Muscle of arm (tissue), 12 donors: ENCODE measurements around the gene TBCCD1. TPM values are rescaled to one million over a fixed set of nuclear protein-coding genes. Genes with fewer than 3 reads are reported as not detected.
"Not testable (repeated sequence)": the region's sequence is repeated elsewhere in the genome, so short reads cannot be mapped to it uniquely, and the experiment has no call there.

ENCODE experiments used
- DNase-seq: peaks from one replicate; pipeline ENCODE4 v3.0.0-alpha.2; 2013
- polyA plus RNA-seq, 12 donors: library from polyadenylated mRNA; unstranded; fragments of 120-200 nt; gene quantifications; one replicate each; pipeline ENCODE4 v1.2.1, GENCODE V29; 2013; ENCODE audit not compliant: insufficient read length in 12 of 12

Gene TBCCD1
- polyA plus RNA-seq, 12 donors: 10.4 to 16.5 (median 13.0) TPM; not detected in 1

- DNase-seq: not testable (repeated sequence)
Measured at GRCh38 chr3:186498022-186498421, 69.1 kb downstream of the TBCCD1 start.

DNA sequence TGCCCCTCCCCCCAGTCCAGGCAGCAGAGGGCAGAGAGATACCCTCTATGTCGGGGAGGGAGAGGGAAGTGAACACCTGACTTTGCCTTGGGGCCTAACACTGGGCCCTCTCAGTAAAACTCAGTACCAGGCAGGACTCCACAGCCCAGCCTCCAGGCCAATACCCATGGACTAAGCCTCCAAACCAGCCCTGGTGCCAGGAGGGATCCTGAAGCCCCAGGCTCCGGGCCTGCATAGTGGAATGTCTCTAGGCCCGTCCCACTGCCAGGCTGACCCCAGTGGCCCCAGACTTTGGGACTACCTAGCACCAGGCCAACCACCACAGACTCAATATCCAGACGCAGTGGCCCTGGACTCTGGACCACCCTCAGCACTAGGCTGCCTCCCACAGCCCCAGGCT is 69.5 kb downstream of the TBCCD1 start:
- DNase-seq: no peak

DNA sequence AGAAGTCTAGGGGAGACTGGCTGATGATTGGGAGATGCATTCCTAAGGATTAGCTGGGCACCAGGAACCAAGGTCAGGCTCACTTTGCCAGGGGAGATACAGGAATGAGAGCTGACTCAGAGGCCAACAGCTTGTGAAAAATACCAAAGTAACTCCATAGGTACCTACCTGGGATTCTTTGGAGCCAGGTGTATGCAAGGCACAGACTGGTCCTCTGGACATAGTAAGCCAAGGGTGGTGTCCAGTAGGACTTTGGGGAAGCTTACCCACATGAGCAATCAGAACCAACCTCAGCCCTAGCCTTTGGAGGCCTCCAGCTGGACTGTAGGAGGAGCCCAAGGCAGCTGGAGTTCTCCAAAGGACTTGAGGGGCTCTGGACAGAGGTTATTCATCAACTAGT is 70.5 kb downstream of the TBCCD1 start:
- DNase-seq: no peak

Other genes with a start within 250 kb of the TBCCD1 start
- gene DGKG, start 205.1 kb downstream of the TBCCD1 start, polyA plus RNA-seq: 1 to 10 TPM in 9 of 12 donors, under 1 TPM in 1, not detected in 2; 0.73 to 3.5 (median 2.0) TPM
- 1 to 10 TPM in 10 of 12 donors, not detected in 2; 1.6 to 7.0 (median 3.2) TPM for gene CRYGS, start 23.0 kb downstream of the TBCCD1 start, polyA plus RNA-seq
- 10 to 100 TPM in 11 of 12 donors, not detected in 1; 31.9 to 50.3 (median 44.9) TPM for gene DNAJB11, start 3.4 kb upstream of the TBCCD1 start, polyA plus RNA-seq
- gene AHSG, start 45.7 kb upstream of the TBCCD1 start, polyA plus RNA-seq: 10 to 100 TPM in 1 of 12 donors, 1 to 10 TPM in 3, under 1 TPM in 6, not detected in 2; 0.13 to 70.1 (median 0.57) TPM
- under 1 TPM in 7 of 12 donors, not detected in 5; 0.11 to 0.69 (median 0.36) TPM for gene FETUB, start 73.1 kb upstream of the TBCCD1 start, polyA plus RNA-seq
- gene HRG, start 98.7 kb upstream of the TBCCD1 start, polyA plus RNA-seq: 1 to 10 TPM in 1 of 12 donors, under 1 TPM in 5, not detected in 6; 0.04 to 2.7 (median 0.19) TPM
- gene KNG1, start 150.0 kb upstream of the TBCCD1 start, polyA plus RNA-seq: 1 to 10 TPM in 1 of 12 donors, under 1 TPM in 6, not detected in 5; 0.07 to 4.0 (median 0.33) TPM
- 100 to 1,000 TPM in 11 of 12 donors, not detected in 1; 447 to 655 (median 578) TPM for gene EIF4A2, start 216.2 kb upstream of the TBCCD1 start, polyA plus RNA-seq
- gene RFC4, start 239.1 kb upstream of the TBCCD1 start, polyA plus RNA-seq: 10 to 100 TPM in 11 of 12 donors, not detected in 1; 16.7 to 46.8 (median 27.5) TPM